Suprapubic skin (tissue), 3 donors: ENCODE data around the gene TRAF3.
"Not testable (repeated sequence)": the region's sequence is repeated elsewhere in the genome, so short reads cannot be mapped to it uniquely, and the experiment has no call there.

ENCODE experiments used
- CTCF ChIP-seq, 2 donors: fragments of 200-600 bp in 1 of 2; fragments of 450-650 bp in 1 of 2; sonication (generic) in 1 of 2; IDR thresholded peaks; one replicate each; pipeline ENCODE4 v1.5.1; 2016 to 2019; ENCODE audit warnings: antibody characterized with exemption in 2 of 2, mild to moderate bottlenecking in 1 of 2, moderate library complexity in 1 of 2
- POLR2A ChIP-seq, 2 donors: fragments of 450-650 bp; IDR thresholded peaks; one replicate each; pipeline ENCODE4 v1.6.1; 2017; ENCODE audit warnings: antibody characterized with exemption in 2 of 2, mild to moderate bottlenecking in 2 of 2, moderate library complexity in 2 of 2

GRCh38 chr14:102877511-102877910 is 100.3 kb downstream of the TRAF3 start:
- not testable (repeated sequence) for TF ChIP-seq POLR2A, CTCF (IDR thresholded peaks at IDR 0.05)
